Stimulated activated CD4-positive, alpha-beta T cell treated with anti-CD3 and anti-CD28 coated beads, Interleukin-4, amount 100 ng/mL, for 1 hour (primary cell): ENCODE measurements around the gene CAMK2A.

Experiments used
- DNase-seq: peaks from one replicate; pipeline ENCODE4 v3.0.0-alpha.2; 2020

The CAMK2A gene

DNA sequence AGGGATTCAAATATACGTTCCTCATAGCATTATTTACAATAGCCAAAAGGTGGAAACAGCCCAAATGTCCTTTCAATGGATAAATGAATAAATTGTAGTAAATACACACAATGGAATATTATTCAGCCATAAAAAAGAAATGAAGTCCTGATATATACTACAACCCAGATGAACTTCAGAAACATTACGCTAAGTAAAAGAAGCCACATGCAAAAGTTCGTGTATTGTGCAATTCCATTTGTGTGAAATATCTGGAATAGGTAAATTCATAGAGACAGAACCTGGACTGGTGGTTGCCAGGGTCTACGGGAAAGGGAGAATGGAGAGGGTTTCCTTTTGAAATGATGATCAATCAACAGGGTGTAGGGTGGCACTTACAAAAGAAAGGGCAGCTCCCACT, 25.7 kb upstream of the CAMK2A start:
- DNase-seq = no peak

DNA sequence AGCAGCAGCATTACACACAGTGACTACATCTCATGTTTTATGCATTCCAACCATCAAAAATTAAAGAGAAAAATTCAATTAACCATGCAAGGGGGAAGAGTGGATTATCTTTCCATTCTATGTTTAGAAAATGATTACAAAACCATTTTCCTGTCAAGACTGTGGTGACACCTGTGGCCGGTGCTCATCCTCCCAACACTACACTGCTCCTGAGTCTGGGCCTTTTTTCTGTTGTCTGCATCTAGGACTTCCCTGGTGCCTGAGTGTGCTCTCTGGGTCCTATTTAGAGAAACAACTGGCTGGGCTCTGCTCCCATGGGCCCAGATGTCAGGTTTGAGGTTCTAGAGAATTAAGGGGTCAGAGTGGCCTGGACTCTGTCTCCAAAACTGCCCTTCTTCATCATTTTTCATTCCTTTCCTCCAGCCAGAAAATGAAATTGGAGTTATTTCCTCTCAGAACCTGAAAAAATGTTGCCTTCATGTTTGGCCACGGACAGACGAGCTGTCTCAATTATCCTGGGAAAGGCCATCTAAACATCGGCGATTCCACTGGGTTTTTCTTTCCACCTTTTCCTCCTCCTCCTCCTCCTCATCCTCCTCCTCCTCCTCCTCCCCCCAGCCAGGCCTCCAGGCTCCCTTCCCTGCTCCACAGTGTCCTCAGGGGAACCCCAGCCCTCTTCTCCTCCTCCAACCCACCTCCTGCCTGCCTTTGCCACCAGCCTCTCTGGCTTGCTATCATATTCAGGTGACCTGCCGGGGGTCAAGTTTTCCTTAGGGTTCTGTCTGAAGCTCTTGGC, 24.5 kb upstream of the CAMK2A start:
- no peak for DNase-seq

DNA sequence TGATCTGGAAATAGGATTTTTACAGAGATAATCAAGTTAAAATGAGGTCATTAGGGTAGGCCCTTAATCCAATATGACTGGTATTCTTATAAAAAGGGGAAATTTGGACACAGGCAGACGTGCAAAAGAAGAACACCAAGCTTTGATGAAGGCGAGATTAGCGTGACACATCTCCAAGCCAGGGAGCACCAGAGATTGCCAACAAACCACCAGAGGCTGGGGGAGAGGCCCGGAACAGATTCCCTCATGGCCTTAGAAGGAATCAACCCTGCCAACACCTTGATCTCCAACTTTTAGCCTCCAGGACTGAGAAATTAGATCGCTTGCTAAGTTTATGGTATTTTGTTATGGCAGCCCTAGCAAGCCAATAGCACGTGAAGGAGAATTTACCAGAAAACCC, 23.9 kb upstream of the CAMK2A start:
- DNase-seq = no peak

DNA sequence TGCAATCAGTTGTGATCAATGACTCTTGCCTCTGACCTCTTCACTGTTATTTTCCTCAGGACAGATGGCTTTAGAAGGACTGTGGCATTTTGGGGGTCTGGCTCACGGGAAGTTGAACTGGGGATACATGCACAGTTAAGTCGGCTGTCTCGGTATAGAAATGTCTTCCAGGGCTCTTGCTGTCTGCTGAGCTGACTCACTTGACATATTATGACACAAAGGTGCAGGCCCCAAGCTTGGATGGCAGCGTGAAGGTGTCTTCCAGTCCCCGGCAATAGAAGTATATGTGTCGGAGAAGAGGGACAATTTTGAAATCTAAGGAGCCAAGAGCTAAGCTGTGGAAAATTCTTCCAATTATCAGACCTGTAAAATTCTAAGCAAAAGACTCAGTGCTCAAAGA, 22.9 kb upstream of the CAMK2A start:
- DNase-seq = no peak

DNA sequence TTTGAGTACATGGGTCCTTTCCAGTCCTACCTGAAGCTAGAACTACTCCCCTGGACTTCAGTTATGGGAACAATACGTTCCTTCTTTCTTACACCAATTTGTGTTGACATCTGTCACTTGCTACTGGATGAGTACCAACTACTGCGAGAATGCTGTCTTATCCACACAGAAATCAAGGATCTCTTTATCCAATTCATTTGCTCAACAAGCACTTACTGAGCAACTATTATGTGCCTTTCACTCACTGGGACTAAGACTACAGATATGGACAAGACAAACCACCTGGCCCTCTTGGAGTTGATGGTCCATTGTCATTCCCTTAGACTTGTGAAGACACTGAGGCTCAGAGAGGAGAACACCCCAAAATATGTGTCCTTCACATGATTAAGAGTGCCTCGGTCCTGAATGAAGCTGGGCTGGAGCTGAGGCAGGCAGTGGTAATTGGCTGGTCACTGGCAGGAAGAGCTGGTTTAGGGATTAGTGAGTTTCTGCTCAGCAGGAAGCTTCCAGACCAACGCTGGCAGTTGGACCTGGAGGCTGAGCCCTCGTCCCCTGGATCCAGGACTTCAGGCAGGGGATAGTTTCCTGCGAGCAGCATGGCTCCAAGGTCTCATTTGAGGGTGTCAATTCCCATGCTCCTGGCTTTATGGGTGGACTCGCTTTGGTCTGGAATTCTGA, 21.6 kb upstream of the CAMK2A start:
- DNase-seq = no peak

DNA sequence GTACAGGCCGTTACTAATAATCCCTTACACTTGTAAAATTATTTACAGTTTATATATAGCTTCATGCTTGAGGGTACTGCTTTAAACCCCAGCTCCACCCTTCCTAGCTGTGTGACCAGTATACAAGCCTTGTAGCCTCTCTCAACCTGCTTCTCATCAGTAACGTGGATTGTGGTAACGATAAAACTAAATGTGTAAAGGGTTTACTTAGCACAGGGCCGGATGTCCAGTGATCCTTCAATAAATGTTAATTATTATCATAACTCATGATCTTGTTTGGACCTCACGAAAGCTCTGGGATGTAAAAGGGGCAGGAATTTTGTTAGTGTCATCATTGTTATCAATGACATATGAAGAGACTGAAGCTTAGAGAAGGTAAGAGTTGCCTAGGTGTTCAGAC, 20.7 kb upstream of the CAMK2A start:
- DNase-seq = no peak

DNA sequence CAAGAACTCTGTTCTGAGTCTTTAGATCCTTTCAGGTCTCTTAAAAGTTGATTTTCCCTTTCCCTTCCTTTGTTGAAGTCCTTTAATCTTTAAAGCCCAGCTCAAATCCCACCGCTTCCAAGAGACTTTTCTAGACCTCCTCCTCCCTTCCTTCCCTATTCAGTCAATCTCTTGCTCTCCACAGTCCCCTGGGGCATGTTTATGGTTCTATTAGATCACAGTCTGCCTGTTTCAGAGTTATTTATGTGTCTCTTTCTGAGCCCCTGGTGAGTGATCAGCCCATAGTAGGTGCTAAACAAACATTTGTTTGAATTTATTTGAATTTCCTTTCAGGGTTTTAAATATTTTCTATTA, 20.3 kb upstream of the CAMK2A start:
- DNase-seq = no peak

DNA sequence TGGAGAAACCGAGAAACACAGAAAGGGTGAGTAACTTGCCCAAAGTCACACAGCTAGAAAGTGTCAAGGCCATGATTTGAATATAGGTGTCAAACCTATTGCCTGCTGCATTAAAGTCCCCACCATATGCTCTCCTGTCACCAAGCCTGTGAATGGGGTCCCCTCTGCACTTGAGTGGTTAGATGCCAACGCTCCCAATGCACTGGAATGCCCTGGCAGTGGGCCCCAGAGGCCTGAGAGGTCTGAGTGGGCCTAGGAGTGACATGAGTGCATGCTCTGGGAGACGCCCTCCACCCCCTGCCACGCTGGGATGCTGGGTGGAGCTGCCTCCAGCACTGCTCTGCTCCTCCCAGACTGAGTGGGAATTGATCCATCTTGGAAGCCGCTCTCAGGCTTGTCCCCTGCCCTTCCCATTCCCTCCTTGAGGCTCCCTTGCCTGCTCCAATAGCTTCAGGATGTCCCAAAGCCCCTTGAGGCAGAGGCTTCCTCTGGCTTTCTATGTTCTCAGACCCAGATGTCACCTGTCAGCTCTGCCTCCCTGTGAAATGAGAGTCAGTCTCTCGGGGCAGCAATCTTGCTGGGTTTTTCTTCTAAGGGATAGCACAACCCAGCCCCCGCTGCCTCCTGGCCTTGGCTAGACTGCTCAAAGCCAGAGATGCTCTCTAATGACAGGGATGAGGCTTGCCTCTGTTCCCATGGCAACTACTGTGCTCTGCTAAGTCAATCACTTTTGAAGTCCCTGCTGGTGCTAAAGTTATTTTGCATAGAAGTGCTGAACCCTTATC, 19.7 kb upstream of the CAMK2A start:
- DNase-seq = no peak

DNA sequence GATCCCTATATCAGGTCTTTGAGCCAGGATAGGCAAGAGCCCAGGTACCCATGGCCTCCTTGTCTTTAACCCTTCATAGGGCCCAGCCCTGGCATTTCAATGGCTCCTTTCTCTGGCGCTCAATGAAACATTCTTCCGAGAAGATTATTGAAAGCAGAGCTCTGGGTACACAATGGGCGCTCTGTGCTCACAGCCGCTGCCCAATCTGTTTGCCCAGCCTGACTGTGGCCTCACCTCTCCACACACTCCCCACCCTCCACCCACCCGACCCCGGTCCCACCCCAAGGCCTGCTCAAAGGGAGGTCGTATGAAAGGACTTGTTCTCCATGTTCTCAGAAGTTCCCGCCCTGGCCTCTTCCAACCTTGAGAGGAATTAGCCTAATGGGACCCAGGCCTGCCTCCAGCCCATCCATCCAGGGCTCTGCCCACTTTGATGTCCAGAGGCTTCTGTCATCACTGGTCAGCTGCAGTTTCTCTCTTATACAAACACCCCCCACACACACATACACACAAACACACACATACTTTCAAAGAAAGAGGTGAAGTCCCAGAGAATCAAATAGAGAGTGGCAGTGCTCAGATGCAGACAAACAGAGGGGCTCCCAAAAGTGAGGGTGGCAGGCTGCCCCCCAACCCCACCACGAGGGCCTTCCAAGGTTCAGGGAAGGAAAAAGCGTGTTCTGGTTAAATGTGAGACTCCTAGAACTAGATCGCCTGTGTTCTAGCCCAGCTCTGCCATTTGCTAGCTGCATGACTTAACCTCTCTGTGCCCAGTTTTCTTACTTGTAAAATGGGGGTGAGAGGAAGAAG, 18.2 kb upstream of the CAMK2A start:
- DNase-seq = no peak

DNA sequence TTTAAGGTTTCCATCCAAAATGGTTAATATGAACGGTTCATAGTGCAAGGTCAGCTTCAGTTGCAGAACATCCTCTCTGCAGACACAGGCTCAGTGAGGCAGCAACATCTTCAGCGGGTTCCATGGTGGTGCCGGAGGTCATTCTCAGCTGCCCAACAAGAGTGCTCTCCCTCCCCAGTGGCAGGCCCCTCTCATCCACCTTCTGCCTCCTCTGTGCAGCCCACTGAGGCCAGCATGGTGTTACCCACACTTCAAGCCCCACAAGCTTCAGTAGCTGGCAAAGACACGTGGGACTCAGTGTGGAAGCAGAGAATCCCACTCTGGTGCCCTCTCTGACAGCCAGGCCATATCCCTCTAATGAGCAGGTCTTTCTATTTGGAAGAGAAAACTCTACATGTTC, 17.2 kb upstream of the CAMK2A start:
- no peak for DNase-seq

DNA sequence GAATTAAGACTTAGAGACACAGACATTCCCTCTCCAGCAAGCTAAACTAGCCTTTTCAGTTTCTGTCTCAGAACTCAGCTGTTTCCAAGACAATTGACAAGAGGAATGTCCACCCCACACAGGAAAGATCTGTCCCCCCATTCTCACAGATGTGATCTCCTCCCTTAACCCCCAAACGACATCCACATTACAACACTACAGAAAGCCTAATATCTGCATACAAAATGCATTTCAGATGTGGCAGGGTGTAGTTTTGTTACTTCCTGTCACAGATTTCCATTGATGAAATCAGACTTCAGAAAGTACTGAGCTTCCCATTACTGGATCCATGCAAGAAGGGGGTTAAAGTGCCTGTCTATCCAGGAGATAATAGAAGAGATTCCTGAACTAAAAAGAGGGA, 16.0 kb upstream of the CAMK2A start:
- no peak for DNase-seq

DNA sequence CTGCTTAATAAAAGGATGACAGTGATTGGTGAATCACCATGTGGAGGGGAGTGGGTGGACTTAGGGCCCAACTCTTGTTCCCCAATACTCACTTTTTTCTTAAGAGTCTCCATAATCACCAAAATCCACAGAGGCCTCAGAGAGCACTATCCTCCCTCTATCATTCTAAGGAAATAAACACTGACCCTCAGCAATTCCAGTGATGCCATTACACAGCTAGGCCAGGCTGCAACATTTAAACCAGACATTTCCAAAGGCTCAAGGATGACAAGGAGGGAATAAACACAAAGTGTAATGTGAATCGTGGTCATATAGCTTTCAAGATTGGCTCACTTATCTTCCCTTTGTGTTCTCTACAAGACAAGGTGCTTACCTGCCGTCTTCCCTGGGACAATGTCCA, 15.5 kb upstream of the CAMK2A start:
- DNase-seq = no peak

DNA sequence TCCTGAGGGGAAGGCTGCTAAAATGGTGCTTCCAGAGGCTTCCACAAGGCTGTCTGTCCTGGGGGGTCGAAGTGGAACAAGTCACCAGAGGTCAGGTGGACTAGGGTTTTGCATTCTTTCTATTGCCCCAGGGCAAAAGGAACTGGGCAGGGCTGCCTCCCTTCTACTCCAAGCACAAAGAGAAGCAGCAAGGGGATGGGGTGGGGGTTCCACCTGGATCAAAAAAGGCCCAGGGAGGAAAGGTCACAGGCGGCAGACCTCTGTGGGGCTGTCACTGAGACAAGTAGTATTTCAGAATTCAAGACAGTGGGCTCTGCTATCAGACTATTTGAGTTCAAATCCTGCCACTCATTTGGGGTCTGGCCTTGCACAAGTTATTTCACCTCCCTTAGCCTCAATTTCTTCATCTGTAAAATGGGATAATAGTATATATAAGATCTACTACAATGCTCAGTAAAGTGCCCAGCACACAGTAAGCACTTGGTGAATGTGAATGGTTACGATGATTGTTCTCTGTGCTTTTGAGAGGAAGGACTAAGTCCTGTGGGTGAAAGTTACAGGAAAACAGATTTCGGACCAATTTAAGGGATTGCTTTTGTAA, 15.0 kb upstream of the CAMK2A start:
- no peak for DNase-seq

DNA sequence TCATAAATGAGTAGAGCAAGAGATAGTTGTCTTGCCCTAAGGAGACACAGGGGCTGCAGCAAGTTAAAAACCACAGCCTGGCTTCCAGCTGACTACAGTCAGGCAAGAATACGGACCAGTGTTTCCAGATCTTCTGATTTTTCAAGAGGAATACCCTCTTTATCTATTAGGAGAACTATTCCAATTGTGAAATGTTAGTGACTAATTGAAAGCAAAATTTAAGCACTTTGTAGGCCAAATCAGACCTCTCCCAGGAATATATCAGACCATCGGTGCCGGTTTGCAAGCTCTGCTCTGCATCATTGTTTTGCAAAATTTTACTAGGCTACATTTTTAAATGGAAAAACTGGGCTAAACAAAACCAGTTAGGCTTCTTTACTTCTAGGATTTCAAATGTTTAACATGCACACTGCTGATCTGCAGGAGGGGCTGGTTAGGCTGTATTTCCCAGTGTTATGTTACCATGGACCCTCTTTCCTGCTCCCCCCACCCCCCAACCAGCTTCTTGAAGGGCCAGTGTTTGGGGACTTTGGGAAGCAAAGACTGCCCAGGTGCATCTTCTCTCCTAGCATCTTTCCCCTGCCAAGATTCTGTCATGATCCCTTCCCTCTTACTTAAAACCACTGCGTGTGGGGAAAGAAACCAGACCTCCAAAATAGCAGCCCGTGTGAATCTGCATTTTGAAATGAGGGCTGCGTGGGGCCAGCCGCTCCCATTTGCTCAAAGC, 14.2 kb upstream of the CAMK2A start:
- DNase-seq = no peak

DNA sequence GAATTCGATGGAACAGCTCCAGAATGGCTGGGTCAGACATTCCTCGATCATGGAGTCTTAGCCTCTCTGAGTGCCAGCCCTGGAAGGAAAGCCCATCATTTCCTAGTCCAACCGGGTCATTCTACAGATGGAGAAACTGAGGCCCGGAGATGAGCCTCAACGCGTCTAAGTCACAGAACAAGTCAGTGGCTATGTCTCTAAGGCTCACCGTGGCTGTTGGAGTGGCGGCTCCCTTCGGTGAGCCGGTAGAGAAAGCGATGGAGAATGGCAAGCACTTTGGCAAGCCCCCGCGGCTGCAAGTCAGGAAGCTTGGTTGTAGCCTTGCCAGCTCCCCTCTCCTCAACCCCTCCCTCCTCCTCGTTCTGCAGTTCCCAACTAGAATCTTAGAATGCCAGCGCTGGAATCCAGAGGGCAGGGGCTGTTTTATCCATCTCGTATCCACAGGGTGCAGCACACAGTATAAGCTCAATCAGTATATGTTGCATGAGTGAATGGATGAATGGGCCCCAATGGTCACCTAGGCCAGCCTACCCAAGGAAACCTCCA, 13.6 kb upstream of the CAMK2A start:
- no peak for DNase-seq

DNA sequence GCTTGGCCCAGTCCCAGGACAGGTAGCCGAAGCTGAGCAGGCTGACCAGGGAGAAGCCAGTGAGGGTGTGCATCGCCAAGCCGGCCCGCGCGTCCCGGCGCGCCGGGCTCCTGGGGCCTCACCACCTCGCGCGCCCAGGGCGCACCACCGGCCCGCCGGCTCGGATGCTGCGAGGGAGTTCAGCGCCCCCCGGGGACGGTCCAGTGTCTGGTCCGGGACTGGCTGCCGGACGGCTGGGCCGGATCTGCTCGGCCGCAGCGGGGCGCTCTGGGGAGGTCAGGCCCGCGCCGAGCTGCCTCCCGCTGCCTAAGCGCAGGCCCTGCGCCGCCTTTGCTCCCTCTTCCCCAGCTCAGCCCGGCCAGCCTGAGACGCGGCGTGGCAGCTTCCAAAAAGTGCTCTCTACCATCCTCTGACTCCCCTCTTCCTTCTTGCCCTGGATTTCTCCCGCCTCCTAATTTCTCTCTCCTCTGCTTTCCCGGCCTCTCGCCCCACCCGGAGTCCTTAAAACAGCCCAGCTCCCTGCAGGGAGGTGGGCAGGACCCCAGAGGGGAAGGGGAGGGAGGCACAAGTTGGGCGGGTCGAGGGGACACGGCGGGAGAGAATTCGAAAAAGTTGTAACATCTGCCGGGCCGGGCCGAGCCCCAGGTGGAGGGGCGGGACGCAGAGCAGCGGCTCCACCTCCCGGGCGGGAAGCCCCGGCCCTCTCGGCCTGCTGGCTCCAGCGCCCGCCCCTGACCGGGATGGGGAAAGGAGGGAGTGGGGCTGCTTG, 12.9 kb upstream of the CAMK2A start, which contains the start of gene ARSI:
Gene ARSI (minus strand): TSS at position 605 of the 769 bp plus-strand sequence. CDS start 532 bp downstream, at position 73.
- no peak for DNase-seq

DNA sequence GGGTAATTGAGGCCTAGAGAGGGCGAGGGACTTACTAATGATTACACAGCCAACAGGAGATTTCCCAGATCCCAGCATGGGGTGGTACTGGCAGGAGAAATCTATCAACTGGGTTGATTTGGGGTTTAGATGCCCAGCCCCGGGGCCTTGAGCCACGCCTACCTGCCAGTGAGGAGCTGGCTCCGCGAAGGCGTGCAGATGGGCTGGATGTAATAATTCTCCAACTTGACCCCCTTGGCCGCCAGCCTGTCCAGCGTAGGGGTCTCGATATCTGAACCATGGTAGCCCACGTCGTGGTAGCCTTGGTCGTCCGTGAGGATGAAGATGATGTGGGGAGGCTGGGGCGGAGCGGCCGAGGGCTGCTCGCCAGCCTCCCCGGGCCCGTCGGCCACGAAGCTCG, 12.3 kb upstream of the CAMK2A start:
- DNase-seq = no peak

DNA sequence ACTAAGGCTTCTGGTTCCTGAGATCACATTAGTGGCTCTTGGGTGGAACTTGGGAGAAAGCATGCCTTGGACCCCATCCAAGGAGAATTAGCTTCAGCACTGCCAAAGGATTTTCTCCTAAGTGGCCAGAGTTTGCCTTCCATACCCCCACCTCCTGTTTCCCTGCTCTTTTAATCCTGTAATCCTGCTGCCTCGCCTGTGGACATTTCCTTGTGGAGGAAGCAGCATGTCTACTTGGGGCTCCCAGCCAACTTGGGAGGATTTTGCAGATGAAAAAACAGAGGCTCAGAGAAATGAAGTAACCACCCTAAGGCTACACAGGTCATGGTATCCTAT, 11.6 kb upstream of the CAMK2A start:
- no peak for DNase-seq

DNA sequence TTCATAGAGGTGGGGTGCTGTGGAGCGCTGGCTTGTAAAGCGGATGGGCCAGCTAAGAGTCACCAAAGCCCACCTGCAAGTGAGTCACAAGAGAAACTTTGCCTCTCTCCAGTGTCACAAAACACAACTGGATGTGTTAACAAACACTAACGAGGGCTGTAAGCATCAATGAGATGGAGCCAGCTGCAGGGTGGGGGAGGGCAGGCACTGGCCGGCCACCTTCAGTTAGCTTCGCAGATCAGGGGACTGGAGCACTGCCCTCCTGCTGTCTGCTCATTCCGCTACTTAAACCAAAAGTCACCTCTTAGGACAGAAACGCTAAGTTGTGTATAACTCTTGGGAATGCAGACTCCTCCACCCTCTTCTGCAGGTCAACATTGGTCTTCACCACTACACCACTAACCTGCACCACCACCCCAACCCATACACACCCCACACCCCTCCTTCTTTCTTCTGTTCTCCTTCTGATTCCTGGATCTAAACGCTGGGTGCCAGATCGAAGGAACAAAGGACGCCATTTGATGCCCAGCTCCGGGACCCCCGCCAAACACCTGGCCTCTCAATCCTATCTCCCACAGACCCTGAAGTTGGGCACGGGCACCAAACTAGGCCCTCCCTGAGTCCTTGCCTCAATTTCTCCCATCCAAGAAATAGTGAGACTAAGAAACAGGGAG, 11.1 kb upstream of the CAMK2A start:
- DNase-seq = no peak
